Trophoblast cell (in vitro differentiated cells and primary cell): ENCODE measurements around the gene IP6K1.

ENCODE experiments used
- DNase-seq, 2 donors: peaks; one replicate each; pipeline ENCODE4 v3.0.0-alpha.2; 2016
- H2AFZ ChIP-seq: 2 replicates; pipeline ENCODE4 v1.6.1; 2013; ENCODE audit warnings: low read length, moderate library complexity, mild to moderate bottlenecking; ENCODE audit not compliant: insufficient read depth, poor library complexity
- H2AK5ac ChIP-seq: 2 replicates; pipeline ENCODE4 v1.6.1; 2013; ENCODE audit warnings: mild to moderate bottlenecking, low read length
- H2BK120ac ChIP-seq: 2 replicates; pipeline ENCODE4 v1.6.1; 2013; ENCODE audit warnings: low read length, mild to moderate bottlenecking, moderate library complexity; ENCODE audit not compliant: insufficient read depth, poor library complexity
- H2BK12ac ChIP-seq: 2 replicates; pipeline ENCODE4 v1.6.1; 2013; ENCODE audit warnings: mild to moderate bottlenecking, low read length, moderate library complexity
- H2BK5ac ChIP-seq: 2 replicates; pipeline ENCODE4 v1.6.1; 2013; ENCODE audit warnings: low read length, low read depth, moderate library complexity, mild to moderate bottlenecking; ENCODE audit not compliant: poor library complexity
- H3K14ac ChIP-seq: 2 replicates; pipeline ENCODE4 v1.6.1; 2013; ENCODE audit warnings: mild to moderate bottlenecking, low read length
- H3K18ac ChIP-seq: 2 replicates; pipeline ENCODE4 v1.6.1; 2013; ENCODE audit warnings: mild to moderate bottlenecking, low read length
- H3K23ac ChIP-seq: 2 replicates; pipeline ENCODE4 v1.6.1; 2013; ENCODE audit warnings: low read length
- H3K27ac ChIP-seq: 2 replicates; pipeline ENCODE4 v1.5.1; 2013; ENCODE audit warnings: low read depth, mild to moderate bottlenecking, inconsistent platforms, low read length, moderate library complexity
- H3K27me3 ChIP-seq: 2 replicates; pipeline ENCODE4 v1.6.1; 2013; ENCODE audit warnings: inconsistent platforms, mild to moderate bottlenecking, low read length, moderate library complexity; ENCODE audit not compliant: insufficient read depth
- H3K36me3 ChIP-seq, 2 experiments: 1 replicate in 1 of 2; 2 replicates in 1 of 2; pipeline ENCODE4 v1.6.1; 2013; ENCODE audit warnings: low read length in 2 of 2, mild to moderate bottlenecking in 2 of 2, moderate library complexity in 1 of 2; ENCODE audit not compliant: insufficient read depth in 2 of 2, control insufficient read depth in 1 of 2
- H3K4ac ChIP-seq: 2 replicates; pipeline ENCODE4 v1.6.1; 2013; ENCODE audit warnings: low read depth, mild to moderate bottlenecking, low read length, moderate library complexity
- H3K4me1 ChIP-seq, 2 experiments: 1 replicate in 1 of 2; 2 replicates in 1 of 2; pipeline ENCODE4 v1.6.1; 2013; ENCODE audit warnings: low read length in 2 of 2, mild to moderate bottlenecking in 2 of 2, moderate library complexity in 1 of 2; ENCODE audit not compliant: insufficient read depth in 2 of 2, control insufficient read depth in 1 of 2
- H3K4me2 ChIP-seq: 2 replicates; pipeline ENCODE4 v1.6.1; 2013; ENCODE audit warnings: inconsistent platforms, mild to moderate bottlenecking, low read length, moderate library complexity
- H3K4me3 ChIP-seq: 2 replicates; pipeline ENCODE4 v1.5.1; 2013; ENCODE audit warnings: mild to moderate bottlenecking, low read depth, low read length, inconsistent platforms
- H3K79me1 ChIP-seq: one replicate; pipeline ENCODE4 v1.6.1; 2013; ENCODE audit warnings: low read length
- H3K79me2 ChIP-seq: 2 replicates; pipeline ENCODE4 v1.6.1; 2013; ENCODE audit warnings: low read length, mild to moderate bottlenecking; ENCODE audit not compliant: control insufficient read depth, insufficient read depth, poor library complexity
- H3K9ac ChIP-seq: 2 replicates; pipeline ENCODE4 v1.6.1; 2013; ENCODE audit warnings: mild to moderate bottlenecking, low read length
- H3K9me3 ChIP-seq: 2 replicates; pipeline ENCODE4 v1.6.1; 2013; ENCODE audit warnings: low read depth, mild to moderate bottlenecking, control low read depth, inconsistent platforms, low read length; ENCODE audit not compliant: insufficient read depth
- H4K12ac ChIP-seq: 2 replicates; pipeline ENCODE4 v1.6.1; 2013; ENCODE audit warnings: low read depth, mild to moderate bottlenecking, low read length, moderate library complexity
- H4K8ac ChIP-seq: 2 replicates; pipeline ENCODE4 v1.6.1; 2013; ENCODE audit warnings: low read depth, mild to moderate bottlenecking, low read length, moderate library complexity
- H4K91ac ChIP-seq: one replicate; pipeline ENCODE4 v1.6.1; 2013; ENCODE audit warnings: low read depth, mild to moderate bottlenecking, low read length, moderate library complexity
- WGBS: extraction: QIAGEN DNeasy Blood & Tissue Kit; methylation state at CpG from one replicate; pipeline ENCODE4 v1.1.7; 2013; ENCODE audit warnings: missing lambda C conversion rate; ENCODE audit not compliant: insufficient read length, insufficient coverage; ENCODE audit errors: extremely low coverage; 5-methylcytosine and 5-hydroxymethylcytosine counted together

Gene IP6K1

GRCh38 chr3:49725906-49726681 is 60.2 kb downstream of the IP6K1 start:
- Histone ChIP-seq H3K14ac (no peak overlapping the region), H3K79me2 (peaks cover 9% of the 10 kb centered on the region), H4K91ac (no peak overlapping the region), H3K4me2 (no peak overlapping the region), H3K79me1 (peaks cover 9% of the 10 kb centered on the region), H3K18ac (no peak overlapping the region), H2BK5ac (no peak overlapping the region), H3K36me3 (peaks cover 50 to 56% of the 10 kb centered on the region in 2 experiments), H2BK120ac (no peak overlapping the region), H4K12ac (no peak overlapping the region), H2AK5ac (no peak overlapping the region), H3K9ac (no peak overlapping the region), H3K27me3 (no peaks in the 10 kb centered on the region), H3K23ac (no peak overlapping the region), H3K4me1 (peaks cover 8 to 12% of the 10 kb centered on the region in 2 experiments), H3K4me3 (no peak overlapping the region), H3K9me3 (peaks cover 3% of the 10 kb centered on the region), H3K27ac (no peak overlapping the region), H2BK12ac (no peak overlapping the region), H3K4ac (no peak overlapping the region), H2AFZ (no peak overlapping the region), H4K8ac (no peak overlapping the region)
- DNase-seq = no peak
- no CpG with 5 or more reads among the region's 11 CpGs for WGBS

- peak overlapping the region; percentile 55 for H4K12ac ChIP-seq
- H4K91ac ChIP-seq = peak overlapping the region; percentile 81
- no peak overlapping the region for H3K23ac ChIP-seq
- H3K27me3 ChIP-seq = no peaks in the 10 kb centered on the region
- H3K9me3 ChIP-seq = peaks cover 3% of the 10 kb centered on the region
- peaks cover 55 to 57% of the 10 kb centered on the region in 2 experiments for H3K36me3 ChIP-seq
- no CpG with 5 or more reads among the region's 6 CpGs for WGBS
- no peak overlapping the region for H2BK5ac ChIP-seq
- H3K27ac ChIP-seq = peak overlapping the region; percentile 77
- peak overlapping the region; percentile 38 for H2AK5ac ChIP-seq
- H3K14ac ChIP-seq = no peak overlapping the region
- H4K8ac ChIP-seq = peak overlapping the region; percentile 28
- no peak overlapping the region for H2BK12ac ChIP-seq
- peaks cover 9% of the 10 kb centered on the region for H3K79me2 ChIP-seq
- H3K4me3 ChIP-seq = no peak overlapping the region
- H3K4me1 ChIP-seq = peaks cover 8 to 12% of the 10 kb centered on the region in 2 experiments
- no peak overlapping the region for H3K18ac ChIP-seq
- no peak overlapping the region for H2BK120ac ChIP-seq
- peaks cover 9% of the 10 kb centered on the region for H3K79me1 ChIP-seq
- no peak overlapping the region for H3K9ac ChIP-seq
- no peak overlapping the region for H2AFZ ChIP-seq
- H3K4me2 ChIP-seq = peak overlapping the region; percentile 74
- peak overlapping the region; percentile 25 for H3K4ac ChIP-seq
- DNase-seq = no peak
These were observed 61.8 kb downstream of the IP6K1 start for GRCh38 chr3:49724586-49724985.

- H2BK5ac ChIP-seq = peak within 1 kb of the TSS; percentile 44
- H3K4me2 ChIP-seq = peak within 1 kb of the TSS; percentile 90
- H2AK5ac ChIP-seq = peak within 1 kb of the TSS; percentile 93
- no peak within 1 kb of the TSS for H3K23ac ChIP-seq
- H2BK120ac ChIP-seq = peak within 1 kb of the TSS; percentile 65
- peaks cover 3% of the 10 kb centered on the region for H3K9me3 ChIP-seq
- H2BK12ac ChIP-seq = peak within 1 kb of the TSS; percentile 6
- peak within 1 kb of the TSS; percentile 83 for H3K27ac ChIP-seq
- peaks cover 9% of the 10 kb centered on the region for H3K79me2 ChIP-seq
- peak within 1 kb of the TSS; percentile 90 for H4K12ac ChIP-seq
- H4K91ac ChIP-seq = peak within 1 kb of the TSS; percentile 98
- DNase-seq = peak; percentile 99
- H3K4me3 ChIP-seq = peak within 1 kb of the TSS; percentile 98
- H3K4ac ChIP-seq = peak within 1 kb of the TSS; percentile 94
- H3K27me3 ChIP-seq = no peaks in the 10 kb centered on the region
- peak within 1 kb of the TSS; percentile 91 for H3K18ac ChIP-seq
- H3K14ac ChIP-seq = peak within 1 kb of the TSS; percentile 93
- no CpG with 5 or more reads among the region's 102 CpGs for WGBS
- H3K79me1 ChIP-seq = peaks cover 9% of the 10 kb centered on the region
- H3K9ac ChIP-seq = peak within 1 kb of the TSS; percentile 98
- peaks cover 55 to 57% of the 10 kb centered on the region in 2 experiments for H3K36me3 ChIP-seq
- H4K8ac ChIP-seq = peak within 1 kb of the TSS; percentile 95
- peak within 1 kb of the TSS; percentile 81 for H2AFZ ChIP-seq
- H3K4me1 ChIP-seq = peaks cover 11 to 17% of the 10 kb centered on the region in 2 experiments
These were observed 62.5 kb downstream of the IP6K1 start, which contains the start of gene GMPPB for GRCh38 chr3:49723628-49724551. Gene GMPPB (minus strand): TSS chr3:49723951. CDS start chr3:49723726, 225 bp downstream.

DNA sequence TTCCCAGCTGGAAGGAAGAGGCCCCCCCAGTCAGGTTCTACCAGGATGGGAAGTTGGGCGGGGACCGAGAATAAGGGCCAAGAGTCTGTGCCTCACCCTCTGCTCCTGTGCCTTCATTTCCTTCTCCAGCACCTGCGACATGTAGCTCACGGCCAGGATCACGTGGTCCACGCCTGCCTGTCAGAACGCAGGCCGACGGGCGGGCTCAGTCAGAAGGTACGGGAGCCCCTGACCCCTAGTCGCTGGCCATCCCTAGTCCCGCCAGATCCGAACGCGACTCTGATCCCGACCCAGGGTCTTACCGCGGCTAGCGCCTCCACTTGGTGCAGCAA is 63.1 kb downstream of the IP6K1 start:
- Histone ChIP-seq H3K36me3 (peaks cover 55 to 57% of the 10 kb centered on the region in 2 experiments), H3K18ac (peak overlapping the region; percentile 91), H3K79me2 (peaks cover 9% of the 10 kb centered on the region), H4K8ac (peak overlapping the region; percentile 95), H3K4me1 (peaks cover 13 to 20% of the 10 kb centered on the region in 2 experiments), H3K27me3 (no peaks in the 10 kb centered on the region), H3K23ac (no peak overlapping the region), H3K9ac (peak overlapping the region; percentile 98), H2AK5ac (peak overlapping the region; percentile 93), H2BK120ac (peak overlapping the region; percentile 65), H4K91ac (peak overlapping the region; percentile 98), H4K12ac (peak overlapping the region; percentile 90), H2BK12ac (no peak overlapping the region), H3K14ac (peak overlapping the region; percentile 93), H2BK5ac (peak overlapping the region; percentile 37), H3K4me2 (peak overlapping the region; percentile 90), H2AFZ (peak overlapping the region; percentile 81), H3K79me1 (peaks cover 9% of the 10 kb centered on the region), H3K4me3 (peak overlapping the region; percentile 98), H3K27ac (peak overlapping the region; percentile 83), H3K4ac (peak overlapping the region; percentile 94), H3K9me3 (peaks cover 5% of the 10 kb centered on the region)
- peak; percentile 56 to 68 for DNase-seq
- WGBS = no CpG with 5 or more reads among the region's 20 CpGs
